ENCODE results near the gene NEURL4. TPM values are rescaled to one million over a fixed set of nuclear protein-coding genes. Genes with fewer than 3 reads are reported as not detected.
A peak's percentile ranks its signal among the peaks of the same experiment; 100 is the strongest.

NEURL4 gene
- total and polyA plus RNA-seq, 4 donors, result 0.76 to 14.2 (median 7.3) TPM

DNA sequence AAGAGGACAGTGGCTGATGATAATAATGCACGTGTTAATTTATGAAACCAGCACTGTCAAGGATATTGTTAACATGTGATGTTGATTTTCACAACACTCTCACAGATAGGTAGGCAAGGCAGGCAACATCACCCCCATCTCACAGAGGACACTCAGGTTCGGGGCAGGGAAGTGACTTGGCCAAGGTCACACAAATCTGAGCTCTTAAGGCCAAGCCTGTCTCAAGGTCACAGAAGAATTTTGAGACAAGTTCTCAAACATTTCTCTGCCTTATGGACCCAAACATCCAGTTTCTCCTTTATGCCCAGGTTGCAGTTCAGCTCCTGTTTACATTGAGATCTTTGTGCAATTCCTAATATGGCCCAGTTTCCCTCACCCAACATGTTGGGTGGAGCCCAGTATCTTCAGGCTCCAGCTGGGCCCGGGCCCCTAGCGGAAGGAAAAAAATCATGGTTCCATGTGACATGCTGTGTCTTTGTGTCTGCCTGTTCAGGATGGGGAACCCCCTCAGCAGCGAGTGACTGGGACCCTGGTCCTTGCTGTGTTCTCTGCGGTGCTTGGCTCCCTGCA is 46.3 kb downstream of the NEURL4 start:
- Histone ChIP-seq H3K4me1 (ENCODE audit: control insufficient read depth in 4 of 4, insufficient read depth in 4 of 4, low read length in 3 of 4) (peaks cover 9 to 19% (median 13%) of the 10 kb centered on the region in 4 donors), H3K9ac (ENCODE audit: low read depth in 1 of 2, low read length in 2 of 2) (no peak overlapping the region), H3K36me3 (ENCODE audit: control insufficient read depth in 4 of 4, insufficient read depth in 3 of 4, low read depth in 1 of 4, low read length in 3 of 4) (no peaks in the 10 kb centered on the region), H3K27me3 (ENCODE audit: control insufficient read depth in 4 of 4, insufficient read depth in 4 of 4, low read length in 3 of 4) (no peaks in the 10 kb centered on the region), H3K9me3 (ENCODE audit: control insufficient read depth in 4 of 4, low read length in 3 of 4) (no peaks in the 10 kb centered on the region), H3K27ac (ENCODE audit: low read depth in 1 of 2, low read length in 2 of 2) (no peak overlapping the region), H3K4me3 (ENCODE audit: low read depth in 1 of 3, low read length in 3 of 3) (no peak overlapping the region)
- WGBS, result 75% methylated on average over 6 of the region's 6 CpGs
- peak; percentile 81 for DNase-seq (ENCODE audit: low spot score)
- TF ChIP-seq YY1 (IDR thresholded peaks at IDR 0.05), result no peak
- TF ChIP-seq HNF4G (IDR thresholded peaks at IDR 0.05), result no peak
- TF ChIP-seq RXRA (IDR thresholded peaks at IDR 0.05), result no peak
- TF ChIP-seq MAX (IDR thresholded peaks at IDR 0.05), result no peak
- TF ChIP-seq, protein P1, sequence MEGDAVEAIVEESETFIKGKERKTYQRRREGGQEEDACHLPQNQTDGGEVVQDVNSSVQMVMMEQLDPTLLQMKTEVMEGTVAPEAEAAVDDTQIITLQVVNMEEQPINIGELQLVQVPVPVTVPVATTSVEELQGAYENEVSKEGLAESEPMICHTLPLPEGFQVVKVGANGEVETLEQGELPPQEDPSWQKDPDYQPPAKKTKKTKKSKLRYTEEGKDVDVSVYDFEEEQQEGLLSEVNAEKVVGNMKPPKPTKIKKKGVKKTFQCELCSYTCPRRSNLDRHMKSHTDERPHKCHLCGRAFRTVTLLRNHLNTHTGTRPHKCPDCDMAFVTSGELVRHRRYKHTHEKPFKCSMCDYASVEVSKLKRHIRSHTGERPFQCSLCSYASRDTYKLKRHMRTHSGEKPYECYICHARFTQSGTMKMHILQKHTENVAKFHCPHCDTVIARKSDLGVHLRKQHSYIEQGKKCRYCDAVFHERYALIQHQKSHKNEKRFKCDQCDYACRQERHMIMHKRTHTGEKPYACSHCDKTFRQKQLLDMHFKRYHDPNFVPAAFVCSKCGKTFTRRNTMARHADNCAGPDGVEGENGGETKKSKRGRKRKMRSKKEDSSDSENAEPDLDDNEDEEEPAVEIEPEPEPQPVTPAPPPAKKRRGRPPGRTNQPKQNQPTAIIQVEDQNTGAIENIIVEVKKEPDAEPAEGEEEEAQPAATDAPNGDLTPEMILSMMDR (IDR thresholded peaks at IDR 0.05; ENCODE audit: low read depth, low read length, missing input control), result no peak
- TF ChIP-seq NR2F2 (IDR thresholded peaks at IDR 0.05), result no peak

- 20% methylated on average over 43 of the region's 43 CpGs for WGBS
- TF ChIP-seq MAX (IDR thresholded peaks at IDR 0.05) (no peak), NR2F2 (IDR thresholded peaks at IDR 0.05) (peak; percentile 36), RXRA (IDR thresholded peaks at IDR 0.05) (peak in 1 of 2 donors; percentile 25)
- no peaks in the 10 kb centered on the region for H3K36me3 ChIP-seq (ENCODE audit: control insufficient read depth in 4 of 4, insufficient read depth in 3 of 4, low read depth in 1 of 4, low read length in 3 of 4)
These were observed 47.0 kb downstream of the NEURL4 start for GRCh38 chr17:7281953-7282751.

GRCh38 chr17:7281074-7281952 is 47.8 kb downstream of the NEURL4 start, which contains the start of gene SLC2A4:
Gene SLC2A4, plus strand, starts transcription at chr17:7281718. Its CDS starts 217 bp downstream, at chr17:7281935.
- TF ChIP-seq SP1 (IDR thresholded peaks at IDR 0.05), result peak; percentile 78
- TF ChIP-seq MAX (IDR thresholded peaks at IDR 0.05), result peak; percentile 93
- peak; percentile 18 for TF ChIP-seq TAF1 (conservative IDR thresholded peaks at IDR 0.05)
- peak; percentile 63 to 69 for TF ChIP-seq RXRA (IDR thresholded peaks at IDR 0.05)
- peak in 1 of 2 donors; percentile 8 for TF ChIP-seq HNF4A (conservative IDR thresholded peaks at IDR 0.05)
- TF ChIP-seq EGR1 (IDR thresholded peaks at IDR 0.05; ENCODE audit: low read depth in 2 of 2), result peak; percentile 71 to 77
- TF ChIP-seq ATF3 (IDR thresholded peaks at IDR 0.05), result no peak
- TF ChIP-seq RAD21 (IDR thresholded peaks at IDR 0.05), result peak in 1 of 2 donors; percentile 31
- no peak for TF ChIP-seq JUND (IDR thresholded peaks at IDR 0.05)
- Histone ChIP-seq H3K4me1 (ENCODE audit: control insufficient read depth in 4 of 4, insufficient read depth in 4 of 4, low read length in 3 of 4) (peaks cover 9 to 19% (median 13%) of the 10 kb centered on the region in 4 donors), H3K27ac (ENCODE audit: low read depth in 1 of 2, low read length in 2 of 2) (peak within 1 kb of the TSS; percentile 88 to 94), H3K27me3 (ENCODE audit: control insufficient read depth in 4 of 4, insufficient read depth in 4 of 4, low read length in 3 of 4) (no peaks in the 10 kb centered on the region), H3K9me3 (ENCODE audit: control insufficient read depth in 4 of 4, low read length in 3 of 4) (no peaks in the 10 kb centered on the region), H3K4me3 (ENCODE audit: low read depth in 1 of 3, low read length in 3 of 3) (peak within 1 kb of the TSS; percentile 25 to 50 (median 44)), H3K9ac (ENCODE audit: low read depth in 1 of 2, low read length in 2 of 2) (peak within 1 kb of the TSS; percentile 1 to 17), H3K36me3 (ENCODE audit: control insufficient read depth in 4 of 4, insufficient read depth in 3 of 4, low read depth in 1 of 4, low read length in 3 of 4) (no peaks in the 10 kb centered on the region)
- DNase-seq (ENCODE audit: low spot score), result peak; percentile 98
- WGBS, result under 1% methylated on average over 71 of the region's 71 CpGs

More at GRCh38 chr17:7281953-7282751, 47.0 kb downstream of the NEURL4 start:
- Histone ChIP-seq H3K9me3 (ENCODE audit: control insufficient read depth in 4 of 4, low read length in 3 of 4) (no peaks in the 10 kb centered on the region), H3K27ac (ENCODE audit: low read depth in 1 of 2, low read length in 2 of 2) (no peak overlapping the region), H3K4me1 (ENCODE audit: control insufficient read depth in 4 of 4, insufficient read depth in 4 of 4, low read length in 3 of 4) (peaks cover 9 to 19% (median 13%) of the 10 kb centered on the region in 4 donors), H3K9ac (ENCODE audit: low read depth in 1 of 2, low read length in 2 of 2) (no peak overlapping the region), H3K27me3 (ENCODE audit: control insufficient read depth in 4 of 4, insufficient read depth in 4 of 4, low read length in 3 of 4) (no peaks in the 10 kb centered on the region), H3K4me3 (ENCODE audit: low read depth in 1 of 3, low read length in 3 of 3) (peak overlapping the region in 2 of 3 donors; percentile 25 to 44)
- peak; percentile 71 for DNase-seq (ENCODE audit: low spot score)

Measured in liver (tissue), 9 donors.